DOHH2 (cell line): Measurements from ENCODE around the gene ACACB.
A peak's percentile ranks its signal among the peaks of the same experiment; 100 is the strongest.

Experiments
- H3F3A ChIP-seq: fragments of 200-600 bp; sonication (generic), shearing (Covaris generic); 2 replicates; pipeline ENCODE4 v1.6.0; 2016; ENCODE audit warnings: antibody characterized with exemption, mild to moderate bottlenecking; ENCODE audit not compliant: control insufficient read depth, insufficient read depth
- H3K27ac ChIP-seq: fragments of 200-600 bp; sonication (generic); 2 replicates; pipeline ENCODE4 v1.5.1; 2014; ENCODE audit warnings: low read depth, mild to moderate bottlenecking, low read length, moderate library complexity
- H3K27me3 ChIP-seq: fragments of 200-600 bp; sonication (generic); 2 replicates; pipeline ENCODE4 v1.6.1; 2014; ENCODE audit warnings: mild to moderate bottlenecking, low read length, mixed read lengths; ENCODE audit not compliant: control insufficient read depth
- H3K36me3 ChIP-seq: fragments of 200-600 bp; sonication (generic); 2 replicates; pipeline ENCODE4 v1.6.1; 2014; ENCODE audit warnings: mild to moderate bottlenecking, low read length, moderate library complexity, mixed read lengths; ENCODE audit not compliant: control insufficient read depth
- H3K4me1 ChIP-seq: fragments of 200-600 bp; sonication (generic); 2 replicates; pipeline ENCODE4 v1.6.1; 2014; ENCODE audit warnings: mild to moderate bottlenecking, low read length, mixed read lengths; ENCODE audit not compliant: control insufficient read depth
- H3K4me2 ChIP-seq: fragments of 200-600 bp; sonication (generic); 2 replicates; pipeline ENCODE4 v1.6.0; 2014; ENCODE audit warnings: mild to moderate bottlenecking, low read length, moderate library complexity
- H3K4me3 ChIP-seq: fragments of 200-600 bp; sonication (generic); 2 replicates; pipeline ENCODE4 v1.5.1; 2014; ENCODE audit warnings: mild to moderate bottlenecking, low read length, mixed read lengths
- H3K79me2 ChIP-seq: fragments of 200-600 bp; sonication (generic); 2 replicates; pipeline ENCODE4 v1.6.1; 2014; ENCODE audit warnings: mild to moderate bottlenecking, low read length, mixed read lengths; ENCODE audit not compliant: control insufficient read depth
- H3K9me2 ChIP-seq: fragments of 200-600 bp; sonication (generic); replicated peaks from 2 replicates; pipeline ENCODE4 v1.6.1; 2014; ENCODE audit warnings: mild to moderate bottlenecking, low read length, mixed read lengths; ENCODE audit not compliant: control insufficient read depth
- H3K9me3 ChIP-seq: fragments of 200-600 bp; sonication (generic); 2 replicates; pipeline ENCODE4 v1.6.1; 2014; ENCODE audit warnings: antibody characterized with exemption, low read length, mixed read lengths; ENCODE audit not compliant: control insufficient read depth, insufficient read depth
- H4K20me1 ChIP-seq: fragments of 200-600 bp; sonication (generic); 2 replicates; pipeline ENCODE4 v1.6.0; 2014; ENCODE audit warnings: low read depth, mild to moderate bottlenecking, antibody characterized with exemption, low read length, moderate library complexity; ENCODE audit not compliant: control insufficient read depth, insufficient read depth
- EZH2phosphoT487 ChIP-seq: fragments of 200-600 bp; sonication (generic); IDR thresholded peaks from 2 replicates; pipeline ENCODE4 v1.6.1; 2017; ENCODE audit warnings: borderline replicate concordance, mild to moderate bottlenecking, antibody characterized with exemption, low read length, moderate library complexity, mixed read lengths
- TF ChIP-seq, protein P1 (sequence below): fragments of 200-600 bp; sonication (generic); IDR thresholded peaks from one replicate; pipeline ENCODE4 v1.5.1; 2014; ENCODE audit warnings: antibody characterized with exemption, mild to moderate bottlenecking, low read depth, low read length; ENCODE audit not compliant: poor library complexity, severe bottlenecking

ACACB gene

DNA sequence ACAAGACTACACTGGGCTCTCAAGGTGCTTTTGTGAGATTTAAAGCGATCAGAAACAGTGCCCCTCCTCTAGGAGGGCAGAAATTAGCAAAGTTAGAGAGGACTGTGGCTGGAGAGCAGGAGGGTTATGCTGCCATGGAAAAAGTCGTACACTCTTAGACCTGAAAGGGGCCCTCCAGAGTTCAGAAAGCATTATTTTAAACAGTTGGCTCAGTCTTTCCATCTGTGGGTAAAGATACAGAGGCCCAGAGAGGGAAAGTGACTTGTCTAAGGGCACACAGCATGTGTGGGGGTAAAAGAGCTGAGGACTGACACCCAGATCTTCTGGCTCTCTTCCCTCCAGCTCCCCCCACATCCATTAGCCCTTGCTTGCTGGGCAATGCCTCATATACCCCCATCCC, 145.6 kb downstream of the ACACB start:
- Histone ChIP-seq H3K9me3 (no peaks in the 10 kb centered on the region), H3K36me3 (no peaks in the 10 kb centered on the region), H3K79me2 (no peaks in the 10 kb centered on the region), H4K20me1 (no peaks in the 10 kb centered on the region), H3K4me2 (no peak overlapping the region), H3K27ac (no peak overlapping the region), H3K27me3 (no peaks in the 10 kb centered on the region), H3K4me3 (no peak overlapping the region), H3K4me1 (no peaks in the 10 kb centered on the region), H3F3A (no peaks in the 10 kb centered on the region), H3K9me2 (no peaks in the 10 kb centered on the region)
- no peak for TF ChIP-seq EZH2phosphoT487
- TF ChIP-seq, protein P1, sequence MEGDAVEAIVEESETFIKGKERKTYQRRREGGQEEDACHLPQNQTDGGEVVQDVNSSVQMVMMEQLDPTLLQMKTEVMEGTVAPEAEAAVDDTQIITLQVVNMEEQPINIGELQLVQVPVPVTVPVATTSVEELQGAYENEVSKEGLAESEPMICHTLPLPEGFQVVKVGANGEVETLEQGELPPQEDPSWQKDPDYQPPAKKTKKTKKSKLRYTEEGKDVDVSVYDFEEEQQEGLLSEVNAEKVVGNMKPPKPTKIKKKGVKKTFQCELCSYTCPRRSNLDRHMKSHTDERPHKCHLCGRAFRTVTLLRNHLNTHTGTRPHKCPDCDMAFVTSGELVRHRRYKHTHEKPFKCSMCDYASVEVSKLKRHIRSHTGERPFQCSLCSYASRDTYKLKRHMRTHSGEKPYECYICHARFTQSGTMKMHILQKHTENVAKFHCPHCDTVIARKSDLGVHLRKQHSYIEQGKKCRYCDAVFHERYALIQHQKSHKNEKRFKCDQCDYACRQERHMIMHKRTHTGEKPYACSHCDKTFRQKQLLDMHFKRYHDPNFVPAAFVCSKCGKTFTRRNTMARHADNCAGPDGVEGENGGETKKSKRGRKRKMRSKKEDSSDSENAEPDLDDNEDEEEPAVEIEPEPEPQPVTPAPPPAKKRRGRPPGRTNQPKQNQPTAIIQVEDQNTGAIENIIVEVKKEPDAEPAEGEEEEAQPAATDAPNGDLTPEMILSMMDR = no peak

DNA sequence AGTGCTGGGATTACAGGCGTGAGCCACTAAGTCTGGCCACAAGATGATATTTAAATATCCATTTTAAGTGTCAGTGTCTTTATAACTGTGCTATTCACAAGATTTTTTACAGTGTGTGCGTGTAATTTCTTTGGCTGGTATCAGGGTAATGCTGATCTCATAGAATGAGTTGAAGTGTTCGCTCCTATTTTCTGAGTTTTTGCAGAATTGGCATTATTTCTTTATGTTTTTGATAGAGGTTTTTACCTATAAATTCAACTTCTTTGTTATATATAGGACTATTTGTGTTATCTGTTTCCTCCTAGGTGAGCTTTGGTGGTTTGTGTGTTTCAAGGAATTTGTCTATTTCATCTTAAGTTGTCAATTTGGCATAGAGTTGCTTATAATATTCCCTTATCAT, 147.1 kb downstream of the ACACB start:
- Histone ChIP-seq H3K79me2 (no peaks in the 10 kb centered on the region), H3K36me3 (no peaks in the 10 kb centered on the region), H3K27ac (no peak overlapping the region), H3K4me1 (no peaks in the 10 kb centered on the region), H3K9me2 (no peaks in the 10 kb centered on the region), H3F3A (no peaks in the 10 kb centered on the region), H3K4me2 (no peak overlapping the region), H3K9me3 (no peaks in the 10 kb centered on the region), H3K27me3 (no peaks in the 10 kb centered on the region), H3K4me3 (no peak overlapping the region), H4K20me1 (no peaks in the 10 kb centered on the region)
- no peak for TF ChIP-seq EZH2phosphoT487
- TF ChIP-seq, protein P1 = no peak

DNA sequence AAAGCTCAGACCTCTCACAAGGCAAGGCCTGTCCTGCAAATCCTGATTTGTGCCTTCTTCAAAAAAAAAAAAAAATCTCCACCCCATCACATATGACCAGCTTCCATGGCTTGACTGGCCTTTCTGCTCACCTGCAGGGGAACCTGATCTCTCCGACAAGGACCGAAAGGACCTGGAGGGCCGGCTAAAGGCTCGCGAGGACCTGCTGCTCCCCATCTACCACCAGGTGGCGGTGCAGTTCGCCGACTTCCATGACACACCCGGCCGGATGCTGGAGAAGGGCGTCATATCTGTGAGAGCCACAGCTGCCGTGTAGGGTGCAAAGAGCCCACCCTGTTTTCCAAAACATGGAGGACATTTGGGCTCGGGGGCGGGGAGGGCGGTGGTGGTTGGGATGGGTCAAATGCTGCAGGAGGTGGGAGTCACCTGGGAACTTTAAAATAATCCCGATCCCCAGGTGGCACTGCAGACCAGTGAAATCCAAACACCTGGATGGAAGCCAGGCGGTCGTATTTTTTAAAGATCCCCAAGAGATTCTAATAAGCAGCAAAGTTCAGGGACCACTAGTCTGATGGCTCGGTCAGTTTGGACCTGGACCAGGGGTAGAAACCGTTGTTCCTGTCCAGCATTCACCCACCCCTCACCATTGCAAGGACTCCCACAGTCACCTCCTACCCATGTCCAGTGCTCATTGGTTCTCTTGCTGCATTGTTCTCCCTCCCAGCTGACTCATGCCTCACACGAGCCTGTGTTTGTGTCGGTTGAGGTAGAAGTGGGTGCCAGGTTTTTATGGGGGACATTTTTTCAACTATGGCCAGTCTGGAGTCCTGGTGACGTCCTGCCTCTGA, 147.9 kb downstream of the ACACB start:
- no peaks in the 10 kb centered on the region for H3K9me2 ChIP-seq
- no peaks in the 10 kb centered on the region for H3K9me3 ChIP-seq
- no peak for TF ChIP-seq EZH2phosphoT487
- TF ChIP-seq, protein P1 = peak; percentile 96
- H3F3A ChIP-seq = no peaks in the 10 kb centered on the region
- H3K79me2 ChIP-seq = no peaks in the 10 kb centered on the region
- no peaks in the 10 kb centered on the region for H3K4me1 ChIP-seq
- H3K27ac ChIP-seq = no peak overlapping the region
- no peaks in the 10 kb centered on the region for H4K20me1 ChIP-seq
- H3K4me3 ChIP-seq = no peak overlapping the region
- no peak overlapping the region for H3K4me2 ChIP-seq
- no peaks in the 10 kb centered on the region for H3K27me3 ChIP-seq
- H3K36me3 ChIP-seq = no peaks in the 10 kb centered on the region
